Measurements from ENCODE around the gene PATJ. TPM values are rescaled to one million over a fixed set of nuclear protein-coding genes. Genes with fewer than 3 reads are reported as not detected.

PATJ gene
- total RNA-seq, 4 donors from 2014 or later, result 119 to 299 (median 149) TPM

DNA sequence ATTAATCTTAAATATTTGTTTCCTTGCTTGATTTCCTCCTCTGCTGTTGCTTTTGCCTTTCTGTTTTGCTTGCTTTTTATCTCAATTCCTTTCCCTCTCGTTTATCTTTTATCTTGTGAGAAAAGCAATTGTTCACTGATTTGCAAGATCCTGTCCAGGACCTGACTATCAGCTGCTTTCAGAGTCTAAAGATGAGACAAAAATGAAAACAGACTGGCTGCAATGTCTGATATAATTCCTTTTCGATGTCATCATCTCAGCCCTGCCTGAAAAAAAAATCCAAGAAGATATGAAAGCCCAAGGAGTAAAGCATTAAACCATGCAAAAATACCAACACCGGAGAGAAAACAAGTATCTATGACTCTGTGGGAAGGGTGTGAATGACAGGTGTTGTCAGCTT, 225.5 kb downstream of the PATJ start:
- intact Hi-C loops (cut with DNase I; ENCODE audit: low total_unique reads), result loop anchor here (5.0 kb wide), 1 partner anchor 810 kb away; no protein-coding TSS in a partner anchor
- Histone ChIP-seq H3K36me3 (no peaks in the 10 kb centered on the region), H3K27me3 (no peaks in the 10 kb centered on the region), H3K4me1 (no peaks in the 10 kb centered on the region), H3K4me3 (no peak overlapping the region), H3K9me3 (no peaks in the 10 kb centered on the region), H3K27ac (no peak overlapping the region)
- DNase-seq, result no peak
- TF ChIP-seq POLR2A (IDR thresholded peaks at IDR 0.05) (no peak), EP300 (IDR thresholded peaks at IDR 0.05; ENCODE audit: low read depth) (no peak), POLR2AphosphoS5 (IDR thresholded peaks at IDR 0.05) (no peak)
- TF ChIP-seq, protein P1, sequence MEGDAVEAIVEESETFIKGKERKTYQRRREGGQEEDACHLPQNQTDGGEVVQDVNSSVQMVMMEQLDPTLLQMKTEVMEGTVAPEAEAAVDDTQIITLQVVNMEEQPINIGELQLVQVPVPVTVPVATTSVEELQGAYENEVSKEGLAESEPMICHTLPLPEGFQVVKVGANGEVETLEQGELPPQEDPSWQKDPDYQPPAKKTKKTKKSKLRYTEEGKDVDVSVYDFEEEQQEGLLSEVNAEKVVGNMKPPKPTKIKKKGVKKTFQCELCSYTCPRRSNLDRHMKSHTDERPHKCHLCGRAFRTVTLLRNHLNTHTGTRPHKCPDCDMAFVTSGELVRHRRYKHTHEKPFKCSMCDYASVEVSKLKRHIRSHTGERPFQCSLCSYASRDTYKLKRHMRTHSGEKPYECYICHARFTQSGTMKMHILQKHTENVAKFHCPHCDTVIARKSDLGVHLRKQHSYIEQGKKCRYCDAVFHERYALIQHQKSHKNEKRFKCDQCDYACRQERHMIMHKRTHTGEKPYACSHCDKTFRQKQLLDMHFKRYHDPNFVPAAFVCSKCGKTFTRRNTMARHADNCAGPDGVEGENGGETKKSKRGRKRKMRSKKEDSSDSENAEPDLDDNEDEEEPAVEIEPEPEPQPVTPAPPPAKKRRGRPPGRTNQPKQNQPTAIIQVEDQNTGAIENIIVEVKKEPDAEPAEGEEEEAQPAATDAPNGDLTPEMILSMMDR (IDR thresholded peaks at IDR 0.05), result no peak
- WGBS, 2 donors (ENCODE audit: low coverage in 1 of 2), result 74 to 90% methylated on average over 3 of the region's 3 CpGs
- in situ Hi-C loops (cut with MboI; ENCODE audit: low pct_ligation_motif_present in 1 of 4, low pct_unique_long_range_greater_than_20kb in 1 of 4, low sequenced_read_pairs in 3 of 4), result no loop called here

DNA sequence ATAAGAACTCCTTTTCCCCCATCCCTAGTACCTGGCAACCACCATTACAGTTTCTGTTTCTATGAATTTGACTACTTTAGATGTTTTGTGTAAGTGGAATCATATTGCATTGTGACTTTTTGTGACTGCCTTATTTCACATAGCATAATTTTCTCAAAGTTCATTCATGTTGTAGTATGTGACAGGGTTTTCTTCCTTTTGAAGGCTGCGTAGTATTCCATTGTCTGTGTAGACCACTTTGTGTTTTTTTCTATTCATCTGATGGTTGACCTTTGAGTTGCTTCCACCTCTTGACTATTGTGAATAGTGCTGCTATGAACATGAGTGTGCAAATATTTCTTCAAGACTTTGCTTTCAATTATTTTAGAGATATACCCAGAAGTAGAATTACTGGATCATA, 226.6 kb downstream of the PATJ start:
- intact Hi-C loops (cut with DNase I; ENCODE audit: low total_unique reads), result loop anchor here (5.0 kb wide), 1 partner anchor 808 kb away; no protein-coding TSS in a partner anchor
- TF ChIP-seq, protein P1 (IDR thresholded peaks at IDR 0.05), result no peak
- TF ChIP-seq EP300 (IDR thresholded peaks at IDR 0.05; ENCODE audit: low read depth) (no peak), POLR2A (IDR thresholded peaks at IDR 0.05) (no peak), POLR2AphosphoS5 (IDR thresholded peaks at IDR 0.05) (no peak)
- no peaks in the 10 kb centered on the region for H3K27me3 ChIP-seq
- no peaks in the 10 kb centered on the region for H3K36me3 ChIP-seq
- no peaks in the 10 kb centered on the region for H3K4me1 ChIP-seq
- H3K27ac ChIP-seq, result no peak overlapping the region
- H3K4me3 ChIP-seq, result no peak overlapping the region
- DNase-seq, result no peak
- no peaks in the 10 kb centered on the region for H3K9me3 ChIP-seq
- 91 to 100% methylated on average over 1 of the region's 1 CpG for WGBS, 2 donors (ENCODE audit: low coverage in 1 of 2)
- in situ Hi-C loops (cut with MboI; ENCODE audit: low pct_ligation_motif_present in 1 of 4, low pct_unique_long_range_greater_than_20kb in 1 of 4, low sequenced_read_pairs in 3 of 4), result no loop called here

DNA sequence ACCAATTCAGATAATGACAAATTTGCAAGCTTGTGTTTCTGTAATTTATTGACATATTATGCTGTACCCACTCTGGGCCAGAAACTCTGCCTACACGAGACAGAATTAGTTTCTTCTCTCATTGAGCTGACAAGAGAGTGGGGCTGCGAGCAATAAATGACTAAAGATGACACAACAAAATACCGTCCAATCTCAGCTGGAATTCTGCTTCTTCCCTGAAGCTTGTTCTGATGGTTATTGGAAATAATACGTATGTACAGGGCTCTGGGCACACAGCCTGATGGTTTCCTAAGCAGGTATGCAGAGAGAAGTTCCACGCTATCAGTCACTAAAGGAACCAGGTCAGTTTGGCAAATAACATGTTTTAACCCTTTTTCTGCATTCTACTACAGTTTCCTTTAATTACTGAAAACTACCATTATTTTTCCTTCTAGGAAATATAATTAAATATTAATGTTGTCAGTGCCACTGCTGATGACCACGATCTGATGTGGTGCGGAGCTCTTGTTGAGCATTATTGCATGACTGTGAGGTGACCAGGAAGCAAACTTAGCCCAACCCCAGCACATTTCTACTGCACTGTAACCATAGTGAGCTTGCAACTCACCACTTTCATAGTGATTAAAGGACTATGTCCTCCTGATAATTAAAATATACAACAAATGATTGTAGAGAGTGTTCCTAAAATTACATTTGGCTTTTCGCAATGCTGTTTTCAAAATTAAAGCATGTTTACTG, 231.0 kb downstream of the PATJ start:
- in situ Hi-C loops (cut with MboI; ENCODE audit: low pct_ligation_motif_present in 1 of 4, low pct_unique_long_range_greater_than_20kb in 1 of 4, low sequenced_read_pairs in 3 of 4), result no loop called here

DNA sequence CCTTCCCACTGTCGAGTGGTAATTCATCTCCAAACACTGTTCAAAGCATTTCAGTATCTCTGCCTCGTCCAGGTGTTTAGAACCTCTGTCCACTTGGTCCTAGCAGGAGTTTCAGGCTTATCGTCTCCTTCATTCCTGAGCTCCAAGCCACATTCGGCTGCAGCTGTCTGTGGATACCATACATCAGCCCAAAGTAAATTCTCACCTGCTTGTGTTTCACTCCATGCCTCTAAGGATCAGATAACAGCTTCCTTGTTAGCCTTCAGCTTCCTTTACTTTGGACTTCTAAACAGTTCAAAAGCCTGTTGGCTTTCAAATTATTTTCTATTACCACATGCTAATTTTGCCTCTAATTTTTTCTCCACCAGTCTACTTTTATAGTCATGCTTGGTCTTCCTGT, 233.4 kb downstream of the PATJ start:
- Histone ChIP-seq H3K9me3 (no peaks in the 10 kb centered on the region), H3K4me1 (no peaks in the 10 kb centered on the region), H3K4me3 (no peak overlapping the region), H3K27ac (no peak overlapping the region), H3K27me3 (no peaks in the 10 kb centered on the region), H3K36me3 (no peaks in the 10 kb centered on the region)
- no peak for DNase-seq
- 80 to 85% methylated on average over 4 of the region's 4 CpGs for WGBS, 2 donors (ENCODE audit: low coverage in 1 of 2)
- in situ Hi-C loops (cut with MboI; ENCODE audit: low pct_ligation_motif_present in 1 of 4, low pct_unique_long_range_greater_than_20kb in 1 of 4, low sequenced_read_pairs in 3 of 4) (no loop called here), intact Hi-C loops (cut with DNase I; ENCODE audit: low total_unique reads) (no loop called here)
- TF ChIP-seq POLR2AphosphoS5 (IDR thresholded peaks at IDR 0.05), result no peak
- TF ChIP-seq, protein P1 (IDR thresholded peaks at IDR 0.05), result no peak

More for the DNA sequence above, 231.0 kb downstream of the PATJ start:
- WGBS, 2 donors (ENCODE audit: low coverage in 1 of 2), result 87 to 90% methylated on average over 6 to 8 of the region's 8 CpGs
- DNase-seq, result no peak
- Histone ChIP-seq H3K27me3 (no peaks in the 10 kb centered on the region), H3K9me3 (no peaks in the 10 kb centered on the region), H3K27ac (no peak overlapping the region), H3K4me1 (no peaks in the 10 kb centered on the region), H3K36me3 (no peaks in the 10 kb centered on the region), H3K4me3 (no peak overlapping the region)
- intact Hi-C loops (cut with DNase I; ENCODE audit: low total_unique reads), result loop anchor here (5.0 kb wide), 1 partner anchor 381 kb away; no protein-coding TSS in a partner anchor
- TF ChIP-seq EP300 (IDR thresholded peaks at IDR 0.05; ENCODE audit: low read depth) (no peak), POLR2A (IDR thresholded peaks at IDR 0.05) (no peak), POLR2AphosphoS5 (IDR thresholded peaks at IDR 0.05) (no peak)
- TF ChIP-seq, protein P1 (IDR thresholded peaks at IDR 0.05), result no peak
